Activated T-cell treated with anti-CD3 and anti-CD28 coated beads, Interleukin-2, amount 50 U/mL, for 72 hours (primary cell): Measurements from ENCODE around the gene UROC1. TPM values are rescaled to one million over a fixed set of nuclear protein-coding genes. Genes with fewer than 3 reads are reported as not detected.

Experiments
- ATAC-seq, 2 donors: fragments of 150-1000 bp; cut with Tn5 transposase; replicated peaks in 1 of 2; 2 replicates each; pipeline ENCODE4 v1.10.0; 2021; ENCODE audit warnings: moderate library complexity in 2 of 2, mild to moderate bottlenecking in 1 of 2
- DNase-seq, 2 donors: peaks; one replicate each; pipeline ENCODE4 v3.0.0; 2021 to 2022; ENCODE audit warnings: mixed read lengths in 1 of 2
- H3K27ac Mint-ChIP-seq: one replicate; pipeline ENCODE4 v1.8.0; 2022; ENCODE audit warnings: mild to moderate bottlenecking, moderate library complexity, mixed read lengths
- H3K27me3 Mint-ChIP-seq: one replicate; pipeline ENCODE4 v1.8.0; 2022; ENCODE audit warnings: low read depth, mixed read lengths
- H3K36me3 Mint-ChIP-seq, 2 donors: one replicate each; pipeline ENCODE4 v1.8.0; 2022; ENCODE audit warnings: mixed read lengths in 2 of 2, mild to moderate bottlenecking in 1 of 2; ENCODE audit not compliant: insufficient read depth in 2 of 2
- H3K4me1 Mint-ChIP-seq: one replicate; pipeline ENCODE4 v1.8.0; 2022; ENCODE audit warnings: low read depth, mixed read lengths
- H3K4me3 Mint-ChIP-seq, 2 donors: one replicate each; pipeline ENCODE4 v1.8.0; 2022; ENCODE audit warnings: mild to moderate bottlenecking in 2 of 2, mixed read lengths in 2 of 2, moderate library complexity in 2 of 2
- H3K9me3 Mint-ChIP-seq, 2 donors: one replicate each; pipeline ENCODE4 v1.8.0; 2022; ENCODE audit warnings: mixed read lengths in 2 of 2
- total RNA-seq, 2 donors: library from RNA; stranded (reverse); gene quantifications; one replicate each; pipeline ENCODE4 v1.2.3, GENCODE V29; 2022

Gene UROC1
- total RNA-seq, 2 donors from 2014 or later: not detected

DNA sequence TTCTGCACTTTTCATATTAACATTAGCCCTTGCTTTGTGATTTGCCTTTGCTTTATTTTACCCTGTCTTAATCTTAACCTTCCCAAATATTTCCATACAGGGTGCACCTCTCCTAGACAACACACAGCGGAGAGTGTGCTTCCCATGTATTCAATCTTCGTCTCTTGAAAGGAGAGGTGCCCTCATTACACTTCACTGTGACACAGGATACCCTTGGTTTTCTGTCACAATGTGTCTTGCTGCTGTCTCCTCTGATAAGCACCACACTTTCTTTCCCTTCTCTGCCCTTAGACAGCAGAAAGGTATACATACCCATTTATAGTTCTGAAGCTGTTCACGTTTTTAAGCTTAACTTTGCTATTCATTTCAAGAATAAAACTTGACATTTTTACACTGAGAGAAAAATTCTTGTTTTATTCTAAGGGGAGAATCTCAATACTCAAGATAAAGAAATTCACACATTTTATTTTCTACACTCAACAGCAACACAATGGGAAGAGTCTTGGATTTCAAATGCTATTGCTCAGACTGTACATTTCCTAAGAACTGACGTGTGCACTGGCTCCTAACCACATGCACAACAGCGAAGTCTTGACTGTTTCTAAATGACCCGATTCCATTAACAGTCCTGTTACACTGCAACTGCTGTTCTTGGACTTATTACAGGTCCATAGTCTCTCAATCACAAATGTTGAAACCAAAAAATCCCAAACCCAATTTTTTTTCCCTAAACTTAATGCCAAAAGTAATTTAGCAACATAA, 63.0 kb downstream of the UROC1 start:
- Mint-ChIP-seq H3K36me3 (peaks cover 0 to 10% of the 10 kb centered on the region in 2 donors), H3K4me1 (peaks cover 15% of the 10 kb centered on the region), H3K27ac (peak overlapping the region; percentile 72), H3K9me3 (no peaks in the 10 kb centered on the region), H3K4me3 (no peak overlapping the region), H3K27me3 (no peaks in the 10 kb centered on the region)
- DNase-seq (no peak), ATAC-seq (no peak)

DNA sequence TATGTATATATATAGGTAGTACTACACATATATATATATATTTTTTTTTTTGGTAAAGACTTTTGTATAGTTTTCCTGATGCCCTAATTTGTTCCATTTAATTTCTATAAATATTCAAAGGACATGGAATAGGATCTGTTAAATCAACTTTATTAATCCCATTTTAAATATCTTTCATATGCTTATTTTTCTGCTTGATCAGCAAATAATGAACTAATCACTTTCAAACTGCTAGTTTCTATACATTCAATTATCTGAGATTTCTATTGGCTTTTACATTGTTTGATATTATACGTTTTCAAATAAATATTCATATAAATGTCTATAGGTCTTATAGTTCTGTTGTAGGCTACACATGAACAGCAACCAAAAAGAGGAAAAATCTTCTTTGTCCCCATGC, 63.5 kb downstream of the UROC1 start:
- ATAC-seq (no peak), DNase-seq (no peak)
- no peaks in the 10 kb centered on the region for H3K9me3 Mint-ChIP-seq
- no peaks in the 10 kb centered on the region for H3K27me3 Mint-ChIP-seq
- no peak overlapping the region for H3K4me3 Mint-ChIP-seq
- peaks cover 0 to 10% of the 10 kb centered on the region in 2 donors for H3K36me3 Mint-ChIP-seq
- peak overlapping the region; percentile 1 for H3K27ac Mint-ChIP-seq
- H3K4me1 Mint-ChIP-seq: peaks cover 15% of the 10 kb centered on the region

DNA sequence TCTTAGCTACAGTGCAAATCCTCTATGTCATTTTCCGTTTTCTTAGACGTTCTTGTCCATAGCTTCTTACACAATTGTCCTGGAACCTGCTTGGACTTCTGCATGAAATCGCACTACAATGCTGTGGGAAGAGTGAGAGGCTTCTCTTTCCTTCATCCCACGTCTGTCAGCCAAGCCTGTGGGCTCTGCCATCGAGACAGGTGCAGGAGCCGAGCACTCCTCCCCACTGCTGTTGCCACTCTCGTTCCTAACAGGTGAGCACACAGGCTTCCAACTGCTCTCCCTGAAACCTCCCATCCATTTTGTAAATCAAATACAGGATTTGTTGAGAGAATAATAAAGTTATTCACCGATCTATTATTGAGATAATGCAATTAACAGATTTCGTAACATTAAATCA, 65.4 kb downstream of the UROC1 start:
- H3K4me3 Mint-ChIP-seq: no peak overlapping the region

DNA sequence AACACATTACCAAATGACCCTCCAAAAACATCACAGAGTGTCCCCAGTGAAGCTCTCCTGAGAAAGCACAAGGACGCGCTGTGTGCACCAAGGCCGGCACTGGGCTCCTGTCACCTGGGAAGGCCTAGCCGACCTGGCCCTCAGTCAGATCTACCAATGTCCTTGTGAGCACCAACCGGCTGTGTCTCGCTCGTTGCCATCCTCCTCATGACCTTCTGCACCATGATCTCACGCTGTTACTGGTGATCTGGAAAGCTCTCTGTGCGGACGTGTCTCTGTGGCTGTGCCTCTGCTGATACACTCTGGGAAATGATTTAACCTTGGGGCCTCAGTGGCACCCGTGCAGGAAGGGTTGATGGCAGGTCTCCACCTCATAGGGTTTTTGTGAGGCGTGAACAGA, 66.1 kb downstream of the UROC1 start:
- Mint-ChIP-seq H3K27ac (no peak overlapping the region), H3K9me3 (no peaks in the 10 kb centered on the region), H3K4me1 (peaks cover 5% of the 10 kb centered on the region), H3K36me3 (peaks cover 0 to 8% of the 10 kb centered on the region in 2 donors), H3K4me3 (no peak overlapping the region), H3K27me3 (no peaks in the 10 kb centered on the region)
- DNase-seq (no peak), ATAC-seq (no peak)

More for the DNA sequence above, 65.4 kb downstream of the UROC1 start:
- no peak overlapping the region for H3K27ac Mint-ChIP-seq
- no peaks in the 10 kb centered on the region for H3K27me3 Mint-ChIP-seq
- peaks cover 0 to 10% of the 10 kb centered on the region in 2 donors for H3K36me3 Mint-ChIP-seq
- ATAC-seq: no peak
- H3K4me1 Mint-ChIP-seq: peaks cover 10% of the 10 kb centered on the region
- no peaks in the 10 kb centered on the region for H3K9me3 Mint-ChIP-seq
- no peak for DNase-seq

DNA sequence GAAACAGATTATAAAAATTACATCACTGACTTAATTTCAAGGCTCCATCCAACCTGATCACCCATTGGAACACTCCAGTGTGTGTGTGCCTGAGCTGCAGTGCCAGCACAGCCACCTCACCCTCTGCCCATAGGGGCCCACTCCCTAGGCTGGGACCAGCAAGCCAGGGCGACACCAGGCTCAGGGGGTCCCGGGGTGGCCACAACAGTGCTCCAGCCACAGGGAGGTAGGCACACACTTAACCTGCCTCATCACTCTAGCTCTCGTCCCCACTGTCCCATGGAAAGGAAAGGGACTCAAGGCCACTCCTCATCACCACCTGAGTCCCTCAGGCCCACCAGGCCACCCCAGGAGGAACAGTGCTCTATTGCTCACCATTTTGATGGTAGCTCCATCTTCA, 66.8 kb downstream of the UROC1 start:
- peaks cover 0 to 8% of the 10 kb centered on the region in 2 donors for H3K36me3 Mint-ChIP-seq
- DNase-seq (no peak), ATAC-seq (no peak)
- H3K9me3 Mint-ChIP-seq: no peaks in the 10 kb centered on the region
- H3K27me3 Mint-ChIP-seq: no peaks in the 10 kb centered on the region
- no peak overlapping the region for H3K27ac Mint-ChIP-seq
- H3K4me1 Mint-ChIP-seq: peaks cover 5% of the 10 kb centered on the region
- H3K4me3 Mint-ChIP-seq: no peak overlapping the region

DNA sequence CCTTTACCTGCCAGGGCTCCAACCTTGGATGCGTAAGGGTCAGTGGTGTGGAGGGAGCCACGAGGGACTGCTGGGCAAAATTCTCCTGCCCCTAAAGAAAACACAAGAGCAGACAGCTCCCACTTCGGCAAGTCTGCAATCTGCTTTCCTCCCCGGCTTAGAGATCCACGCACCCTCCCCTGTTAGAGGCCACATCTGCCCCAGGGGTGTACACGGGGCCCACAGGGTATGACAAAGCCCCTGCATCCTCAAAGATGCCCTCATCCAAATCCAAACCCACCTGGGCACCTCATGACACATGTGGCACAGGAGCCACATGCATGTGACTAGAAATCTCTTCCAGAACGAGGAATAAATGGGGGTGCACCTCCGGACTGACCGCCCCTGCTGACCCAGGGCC, 67.4 kb downstream of the UROC1 start:
- Mint-ChIP-seq H3K36me3 (peaks cover 0 to 8% of the 10 kb centered on the region in 2 donors), H3K4me3 (no peak overlapping the region), H3K27me3 (no peaks in the 10 kb centered on the region), H3K9me3 (no peaks in the 10 kb centered on the region), H3K27ac (no peak overlapping the region), H3K4me1 (peaks cover 5% of the 10 kb centered on the region)
- DNase-seq (no peak), ATAC-seq (no peak)

DNA sequence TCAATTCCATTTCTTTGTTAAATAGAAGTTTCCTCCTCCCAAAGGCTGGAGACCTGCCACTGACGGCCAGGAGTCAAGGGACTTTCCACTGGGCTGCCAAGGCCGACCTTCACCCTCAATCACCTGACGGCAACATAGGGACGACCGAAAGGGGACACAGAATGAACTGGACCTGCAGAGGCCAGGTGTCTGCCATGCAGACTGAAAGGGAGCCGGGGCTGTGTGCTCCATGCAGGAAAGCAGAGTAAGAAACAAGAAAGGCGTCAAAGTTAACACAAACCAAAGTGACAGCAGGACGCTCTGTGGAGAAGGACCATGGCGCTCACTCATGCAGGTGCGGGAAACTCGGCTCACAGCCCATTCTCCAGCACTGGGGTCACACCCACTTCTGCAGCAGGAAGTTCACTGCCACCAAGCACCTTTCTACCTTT, 67.9 kb downstream of the UROC1 start:
- H3K27me3 Mint-ChIP-seq: no peaks in the 10 kb centered on the region
- ATAC-seq: no peak
- H3K4me3 Mint-ChIP-seq: no peak overlapping the region
- H3K4me1 Mint-ChIP-seq: peaks cover 5% of the 10 kb centered on the region
- no peaks in the 10 kb centered on the region for H3K9me3 Mint-ChIP-seq
- no peak overlapping the region for H3K27ac Mint-ChIP-seq
- H3K36me3 Mint-ChIP-seq: peaks cover 0 to 8% of the 10 kb centered on the region in 2 donors
- no peak for DNase-seq

DNA sequence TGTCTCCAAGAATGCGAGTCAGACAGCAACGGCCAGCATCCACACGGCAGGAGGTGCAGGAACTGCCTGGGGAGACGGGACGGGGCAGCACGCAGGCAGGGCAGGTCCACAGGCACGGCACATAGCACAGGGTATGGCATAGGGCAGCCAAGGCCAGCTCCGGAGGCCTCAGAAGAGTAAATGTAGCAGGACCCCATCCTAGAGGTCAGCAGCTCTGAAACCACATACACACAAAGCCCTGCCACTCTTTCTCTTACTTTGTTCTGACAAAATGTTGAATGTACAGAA, 68.7 kb downstream of the UROC1 start:
- Mint-ChIP-seq H3K27ac (no peak overlapping the region), H3K27me3 (no peaks in the 10 kb centered on the region), H3K4me1 (peaks cover 5% of the 10 kb centered on the region), H3K9me3 (no peaks in the 10 kb centered on the region), H3K4me3 (no peak overlapping the region), H3K36me3 (peaks cover 0 to 8% of the 10 kb centered on the region in 2 donors)
- ATAC-seq (no peak), DNase-seq (no peak)

DNA sequence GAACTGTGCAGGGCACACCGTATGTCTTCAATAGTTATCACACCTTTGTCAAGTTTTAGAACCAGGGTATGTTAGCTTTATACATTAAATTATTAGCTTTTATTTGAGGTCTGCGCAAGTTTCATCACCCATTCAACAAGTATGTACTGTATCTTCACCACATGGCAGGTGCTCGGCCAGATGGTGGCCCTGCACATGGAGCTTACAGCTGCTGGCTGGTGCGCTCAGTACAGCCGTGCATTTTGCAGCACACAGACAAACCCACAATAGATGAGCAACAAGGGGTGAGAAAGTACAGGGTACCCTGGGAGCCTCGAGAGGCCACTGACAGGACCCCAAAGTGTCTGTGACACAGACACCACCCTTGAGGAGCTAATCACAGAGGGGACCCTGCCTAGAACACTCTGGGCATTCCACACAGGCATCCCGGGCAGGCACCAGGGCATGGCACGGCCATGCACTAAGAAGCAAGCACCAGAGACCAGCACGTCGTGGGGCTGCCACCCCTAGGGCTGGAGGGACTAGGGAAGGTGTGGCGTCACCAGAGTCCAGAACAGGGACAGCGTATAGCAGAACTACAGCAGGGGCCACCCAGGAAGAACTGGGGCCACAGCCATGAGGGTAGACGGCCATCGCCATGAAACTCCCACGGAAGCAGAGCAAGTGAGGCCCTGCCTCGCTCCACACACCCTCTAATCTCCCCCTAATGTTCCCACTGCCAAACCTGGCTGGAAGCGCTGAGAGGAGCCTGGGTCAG, 69.3 kb downstream of the UROC1 start:
- H3K4me3 Mint-ChIP-seq: no peak overlapping the region
- ATAC-seq (no peak), DNase-seq (no peak)
- H3K9me3 Mint-ChIP-seq: no peaks in the 10 kb centered on the region
- H3K4me1 Mint-ChIP-seq: peaks cover 5% of the 10 kb centered on the region
- H3K27ac Mint-ChIP-seq: no peak overlapping the region
- H3K27me3 Mint-ChIP-seq: no peaks in the 10 kb centered on the region
- H3K36me3 Mint-ChIP-seq: peaks cover 0 to 8% of the 10 kb centered on the region in 2 donors

DNA sequence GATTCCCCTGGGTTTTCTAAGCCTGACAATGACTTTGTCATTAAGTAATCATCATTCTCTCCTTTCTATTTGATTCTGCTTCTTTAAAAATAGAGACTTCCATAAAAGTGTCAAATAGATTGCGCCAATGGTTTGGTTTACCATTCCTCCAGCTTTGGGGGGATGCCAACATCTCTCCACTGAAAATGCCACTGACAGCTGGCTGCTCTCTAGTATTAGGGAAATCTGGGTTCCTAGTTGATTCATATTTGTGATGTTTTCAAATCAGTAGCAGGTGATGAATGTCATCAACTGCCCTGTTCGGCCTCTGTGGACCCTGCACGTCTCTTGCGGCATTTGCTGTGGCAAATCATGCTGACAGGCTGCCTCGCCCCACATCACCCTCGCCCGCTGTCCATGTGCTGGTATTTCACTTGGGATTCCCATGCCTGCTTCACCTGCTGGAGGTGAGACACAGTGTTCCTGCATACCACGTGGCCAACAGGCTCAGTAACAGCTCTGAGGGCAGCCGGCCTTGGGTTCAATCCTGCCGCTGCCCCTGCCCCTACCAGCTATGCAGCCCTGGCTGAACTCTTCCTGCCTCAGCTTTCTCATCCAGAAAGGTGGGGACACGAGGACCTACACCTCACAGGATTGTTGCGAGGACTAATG, 70.0 kb downstream of the UROC1 start:
- peaks cover 0 to 9% of the 10 kb centered on the region in 2 donors for H3K36me3 Mint-ChIP-seq
- ATAC-seq: no peak
- no peaks in the 10 kb centered on the region for H3K27me3 Mint-ChIP-seq
- H3K27ac Mint-ChIP-seq: peak overlapping the region; percentile 42
- no peak for DNase-seq
- no peak overlapping the region for H3K4me3 Mint-ChIP-seq
- no peaks in the 10 kb centered on the region for H3K9me3 Mint-ChIP-seq
- H3K4me1 Mint-ChIP-seq: peaks cover 5% of the 10 kb centered on the region

DNA sequence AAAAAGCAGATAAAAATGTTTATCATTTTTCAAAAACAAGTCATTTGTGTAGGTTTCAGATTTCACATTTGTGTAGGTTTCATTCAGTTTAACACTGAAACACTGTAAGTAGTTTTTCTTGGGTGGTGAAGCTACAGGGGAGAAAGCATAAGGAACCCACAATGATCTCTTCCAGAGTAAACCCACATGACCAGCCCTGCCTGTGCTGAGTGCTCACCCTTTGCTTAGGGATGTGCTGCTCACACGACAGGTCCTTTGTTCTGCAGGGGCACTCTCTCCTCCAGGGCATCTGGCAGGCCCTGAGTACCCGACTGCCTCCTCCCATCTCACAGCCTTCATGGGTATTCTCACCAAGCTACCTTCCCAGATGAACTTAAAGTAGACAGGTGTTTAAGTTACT, 70.8 kb downstream of the UROC1 start:
- H3K4me1 Mint-ChIP-seq: peaks cover 5% of the 10 kb centered on the region
- H3K36me3 Mint-ChIP-seq: peaks cover 0 to 6% of the 10 kb centered on the region in 2 donors
- no peak overlapping the region for H3K4me3 Mint-ChIP-seq
- no peaks in the 10 kb centered on the region for H3K9me3 Mint-ChIP-seq
- H3K27me3 Mint-ChIP-seq: no peaks in the 10 kb centered on the region
- H3K27ac Mint-ChIP-seq: peak overlapping the region; percentile 20
- DNase-seq: no peak
- ATAC-seq: no peak

DNA sequence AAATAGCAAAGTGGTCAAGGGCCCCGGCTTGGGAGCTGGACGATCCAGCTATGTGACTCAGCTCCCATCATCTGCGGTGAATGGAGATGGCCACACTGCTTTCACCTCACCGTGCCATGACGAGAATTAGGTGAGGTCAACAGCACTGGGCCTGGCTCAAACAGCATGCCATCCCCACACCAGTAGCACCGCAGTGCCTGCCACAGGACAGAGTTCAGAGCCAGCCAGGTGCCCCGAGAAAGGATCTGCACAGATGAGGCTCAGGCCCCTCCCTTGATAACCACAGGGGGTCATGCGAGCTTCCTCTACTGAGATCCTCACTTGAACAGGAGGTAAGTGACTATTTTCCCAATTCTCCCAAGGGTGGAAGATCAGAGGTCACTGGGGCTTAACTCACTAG, 71.3 kb downstream of the UROC1 start:
- no peak overlapping the region for H3K27ac Mint-ChIP-seq
- DNase-seq (no peak), ATAC-seq (no peak)
- peaks cover 0 to 3% of the 10 kb centered on the region in 2 donors for H3K36me3 Mint-ChIP-seq
- H3K9me3 Mint-ChIP-seq: no peaks in the 10 kb centered on the region
- no peaks in the 10 kb centered on the region for H3K27me3 Mint-ChIP-seq
- H3K4me3 Mint-ChIP-seq: no peak overlapping the region
- H3K4me1 Mint-ChIP-seq: peaks cover 5% of the 10 kb centered on the region

DNA sequence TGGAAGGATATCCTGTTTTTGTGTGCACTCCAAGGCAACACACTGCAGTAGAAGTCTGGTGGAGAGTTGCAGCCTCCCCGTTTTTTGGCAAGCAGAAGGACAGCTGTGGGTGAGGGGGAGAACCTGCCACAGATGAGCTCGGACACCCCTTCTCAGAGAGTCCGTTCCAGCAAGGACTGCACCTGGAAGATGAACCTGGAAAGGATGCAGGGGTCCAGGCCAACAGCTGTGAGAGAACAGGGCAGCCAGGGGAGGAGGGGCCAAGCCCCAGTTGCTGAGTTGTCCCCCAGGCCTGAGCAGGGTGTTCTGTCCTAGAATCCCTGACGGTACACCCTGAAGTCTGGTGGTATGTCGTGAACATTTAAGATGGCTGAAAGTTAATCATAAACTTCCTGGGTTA, 72.1 kb downstream of the UROC1 start:
- DNase-seq (no peak), ATAC-seq (no peak)
- no peaks in the 10 kb centered on the region for H3K4me1 Mint-ChIP-seq
- no peak overlapping the region for H3K4me3 Mint-ChIP-seq
- no peaks in the 10 kb centered on the region for H3K27me3 Mint-ChIP-seq
- no peak overlapping the region for H3K27ac Mint-ChIP-seq
- H3K36me3 Mint-ChIP-seq: peaks cover 0 to 2% of the 10 kb centered on the region in 2 donors
- H3K9me3 Mint-ChIP-seq: no peaks in the 10 kb centered on the region
